HepG2 (cell line): Measurements from ENCODE around the gene TFF1. TPM values are rescaled to one million over a fixed set of nuclear protein-coding genes. Genes with fewer than 3 reads are reported as not detected.

Experiments used
- EZH2 ChIP-seq: conservative IDR thresholded peaks from 2 replicates; pipeline ENCODE4 v1.6.1; 2012; ENCODE audit warnings: mild to moderate bottlenecking, low read depth, low read length, moderate library complexity
- GZF1 ChIP-seq: sonication (generic); formaldehyde crosslinking; IDR thresholded peaks from 2 replicates; pipeline ENCODE4 v1.5.1; 2020; ENCODE audit warnings: mild to moderate bottlenecking, missing genetic modification reagents
- HNF4A ChIP-seq: sonication (generic); formaldehyde crosslinking; IDR thresholded peaks from 2 replicates; pipeline ENCODE4 v1.4.0; 2020; ENCODE audit warnings: missing genetic modification reagents
- MATR3 ChIP-seq: sonication (generic); formaldehyde crosslinking; IDR thresholded peaks from 2 replicates; pipeline ENCODE4 v1.4.0; 2020; ENCODE audit warnings: missing genetic modification reagents
- ZNF224 ChIP-seq: sonication (generic); formaldehyde crosslinking; IDR thresholded peaks from 2 replicates; pipeline ENCODE4 v1.5.0; 2020; ENCODE audit warnings: mild to moderate bottlenecking, missing genetic modification reagents
- ZNF484 ChIP-seq: sonication (generic); formaldehyde crosslinking; IDR thresholded peaks from 2 replicates; pipeline ENCODE4 v1.5.1; 2020; ENCODE audit warnings: mild to moderate bottlenecking, low read depth, missing genetic modification reagents, borderline replicate concordance
- ZNF546 ChIP-seq: sonication (generic); formaldehyde crosslinking; conservative IDR thresholded peaks from 2 replicates; pipeline ENCODE4 v1.8.1; 2023; ENCODE audit warnings: mild to moderate bottlenecking, missing genetic modification reagents
- ZNF879 ChIP-seq: sonication (generic); formaldehyde crosslinking; IDR thresholded peaks from 2 replicates; pipeline ENCODE4 v1.8.1; 2023; ENCODE audit warnings: missing genetic modification reagents
- polyA plus RNA-seq, 8 experiments: library from polyadenylated mRNA; depleted of rRNA in 3 of 8; stranded (reverse) in 7 of 8; unstranded in 1 of 8; fragments of >200 nt; fragmentation: Illumina TruSeq in 4 of 8; extraction: Trizol in 4 of 8; gene quantifications; 2 replicates each; pipeline versions ENCODE4 v1.2.1 to v1.2.3, GENCODE V29; 2011 to 2016; ENCODE audit warnings: low read depth in 4 of 8, missing spikeins in 1 of 8, mixed read lengths in 1 of 8; ENCODE audit not compliant: insufficient read depth in 1 of 8
- total RNA-seq, 5 experiments: library from RNA; depleted of rRNA; stranded (reverse); fragments of >200 nt; fragmentation: Illumina TruSeq; extraction: Trizol; gene quantifications; 2 replicates each; pipeline ENCODE4 v1.2.3, GENCODE V29; 2016; ENCODE audit warnings: low read depth in 1 of 5
- TF ChIP-seq, protein P1 (sequence below): sonication (generic); formaldehyde crosslinking; IDR thresholded peaks from 2 replicates; pipeline ENCODE4 v1.5.0; 2020; ENCODE audit warnings: missing genetic modification reagents
- TF ChIP-seq, protein P2 (sequence below): sonication (generic); formaldehyde crosslinking; IDR thresholded peaks from 2 replicates; pipeline ENCODE4 v1.4.0; 2020; ENCODE audit warnings: missing genetic modification reagents, borderline replicate concordance
- TF ChIP-seq, protein P3 (sequence below): sonication (generic); formaldehyde crosslinking; IDR thresholded peaks from 2 replicates; pipeline ENCODE4 v1.4.0; 2020; ENCODE audit warnings: missing genetic modification reagents
- TF ChIP-seq, protein P4 (sequence below): sonication (generic); formaldehyde crosslinking; IDR thresholded peaks from 2 replicates; pipeline ENCODE4 v1.5.1; 2020; ENCODE audit warnings: missing genetic modification reagents, mild to moderate bottlenecking, borderline replicate concordance
- TF ChIP-seq, protein P5 (sequence below): IDR thresholded peaks from 2 replicates; pipeline ENCODE4 v1.6.1; 2012; ENCODE audit warnings: inconsistent platforms
- TF ChIP-seq, protein P6 (sequence below), 2 experiments: IDR thresholded peaks; 2 replicates each; pipeline ENCODE4 v1.6.1; 2011 to 2012; ENCODE audit warnings: low read length in 2 of 2, borderline replicate concordance in 1 of 2, low read depth in 1 of 2, mild to moderate bottlenecking in 1 of 2, moderate library complexity in 1 of 2
- TF ChIP-seq, protein P7 (sequence below): sonication (generic); formaldehyde crosslinking; conservative IDR thresholded peaks from 2 replicates; pipeline ENCODE4 v1.5.0; 2020; ENCODE audit warnings: missing genetic modification reagents
- TF ChIP-seq, protein P8 (sequence below): IDR thresholded peaks from 2 replicates; pipeline ENCODE4 v1.6.1; 2016; ENCODE audit warnings: low read depth

The TFF1 gene
- total and polyA plus RNA-seq, 2 of the 13 experiments (the other 11 are each of a cell fraction or from before 2014, with no cell fraction given) = 0.24 to 19.4 TPM

DNA sequence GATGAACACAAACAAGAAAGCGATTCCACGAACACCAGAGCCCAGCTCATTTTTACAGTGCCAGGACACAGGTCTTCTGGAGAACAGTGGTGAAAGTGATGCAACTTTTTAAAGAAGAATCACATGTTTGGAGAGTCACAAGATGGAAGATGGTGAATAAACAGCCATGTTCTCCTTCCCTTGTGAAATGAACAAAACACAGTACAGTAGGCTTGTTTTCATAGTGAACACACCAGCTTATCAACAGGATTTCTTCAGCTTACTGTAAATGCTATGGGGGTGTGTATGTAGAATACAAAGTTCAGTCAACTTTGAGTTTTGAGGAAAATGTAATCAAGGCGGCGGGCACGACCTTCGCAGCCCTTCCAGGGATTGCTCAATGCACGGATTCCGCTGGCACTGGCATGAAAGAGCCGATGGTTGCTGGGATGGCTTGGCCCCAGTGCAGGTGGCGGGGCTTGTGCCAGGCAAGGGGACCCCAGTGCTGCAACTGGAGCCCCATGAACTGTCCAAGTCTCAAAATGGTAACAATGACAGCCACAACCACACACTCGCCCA, 19.8 kb upstream of the TFF1 start (continued):
- TF ChIP-seq, protein P1, sequence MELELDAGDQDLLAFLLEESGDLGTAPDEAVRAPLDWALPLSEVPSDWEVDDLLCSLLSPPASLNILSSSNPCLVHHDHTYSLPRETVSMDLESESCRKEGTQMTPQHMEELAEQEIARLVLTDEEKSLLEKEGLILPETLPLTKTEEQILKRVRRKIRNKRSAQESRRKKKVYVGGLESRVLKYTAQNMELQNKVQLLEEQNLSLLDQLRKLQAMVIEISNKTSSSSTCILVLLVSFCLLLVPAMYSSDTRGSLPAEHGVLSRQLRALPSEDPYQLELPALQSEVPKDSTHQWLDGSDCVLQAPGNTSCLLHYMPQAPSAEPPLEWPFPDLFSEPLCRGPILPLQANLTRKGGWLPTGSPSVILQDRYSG (CRISPR knock-in tag) = no peak
- TF ChIP-seq, protein P2, sequence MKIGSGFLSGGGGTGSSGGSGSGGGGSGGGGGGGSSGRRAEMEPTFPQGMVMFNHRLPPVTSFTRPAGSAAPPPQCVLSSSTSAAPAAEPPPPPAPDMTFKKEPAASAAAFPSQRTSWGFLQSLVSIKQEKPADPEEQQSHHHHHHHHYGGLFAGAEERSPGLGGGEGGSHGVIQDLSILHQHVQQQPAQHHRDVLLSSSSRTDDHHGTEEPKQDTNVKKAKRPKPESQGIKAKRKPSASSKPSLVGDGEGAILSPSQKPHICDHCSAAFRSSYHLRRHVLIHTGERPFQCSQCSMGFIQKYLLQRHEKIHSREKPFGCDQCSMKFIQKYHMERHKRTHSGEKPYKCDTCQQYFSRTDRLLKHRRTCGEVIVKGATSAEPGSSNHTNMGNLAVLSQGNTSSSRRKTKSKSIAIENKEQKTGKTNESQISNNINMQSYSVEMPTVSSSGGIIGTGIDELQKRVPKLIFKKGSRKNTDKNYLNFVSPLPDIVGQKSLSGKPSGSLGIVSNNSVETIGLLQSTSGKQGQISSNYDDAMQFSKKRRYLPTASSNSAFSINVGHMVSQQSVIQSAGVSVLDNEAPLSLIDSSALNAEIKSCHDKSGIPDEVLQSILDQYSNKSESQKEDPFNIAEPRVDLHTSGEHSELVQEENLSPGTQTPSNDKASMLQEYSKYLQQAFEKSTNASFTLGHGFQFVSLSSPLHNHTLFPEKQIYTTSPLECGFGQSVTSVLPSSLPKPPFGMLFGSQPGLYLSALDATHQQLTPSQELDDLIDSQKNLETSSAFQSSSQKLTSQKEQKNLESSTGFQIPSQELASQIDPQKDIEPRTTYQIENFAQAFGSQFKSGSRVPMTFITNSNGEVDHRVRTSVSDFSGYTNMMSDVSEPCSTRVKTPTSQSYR (CRISPR knock-in tag) = peak; percentile 96
- TF ChIP-seq, protein P3, sequence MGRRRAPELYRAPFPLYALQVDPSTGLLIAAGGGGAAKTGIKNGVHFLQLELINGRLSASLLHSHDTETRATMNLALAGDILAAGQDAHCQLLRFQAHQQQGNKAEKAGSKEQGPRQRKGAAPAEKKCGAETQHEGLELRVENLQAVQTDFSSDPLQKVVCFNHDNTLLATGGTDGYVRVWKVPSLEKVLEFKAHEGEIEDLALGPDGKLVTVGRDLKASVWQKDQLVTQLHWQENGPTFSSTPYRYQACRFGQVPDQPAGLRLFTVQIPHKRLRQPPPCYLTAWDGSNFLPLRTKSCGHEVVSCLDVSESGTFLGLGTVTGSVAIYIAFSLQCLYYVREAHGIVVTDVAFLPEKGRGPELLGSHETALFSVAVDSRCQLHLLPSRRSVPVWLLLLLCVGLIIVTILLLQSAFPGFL (CRISPR knock-in tag) = no peak
- TF ChIP-seq, protein P4, sequence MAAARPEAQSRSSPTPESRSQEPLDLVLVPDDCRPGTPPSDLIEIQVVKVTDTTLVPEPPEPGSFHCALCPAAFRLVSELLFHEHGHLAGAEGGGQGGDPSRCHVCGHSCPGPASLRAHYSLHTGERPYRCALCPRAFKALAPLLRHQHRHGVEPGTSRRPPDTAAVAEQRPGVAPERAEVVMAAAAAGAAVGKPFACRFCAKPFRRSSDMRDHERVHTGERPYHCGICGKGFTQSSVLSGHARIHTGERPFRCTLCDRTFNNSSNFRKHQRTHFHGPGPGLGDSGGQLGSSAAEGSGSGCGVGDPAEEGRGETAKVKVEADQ = no peak
- TF ChIP-seq, protein P5, sequence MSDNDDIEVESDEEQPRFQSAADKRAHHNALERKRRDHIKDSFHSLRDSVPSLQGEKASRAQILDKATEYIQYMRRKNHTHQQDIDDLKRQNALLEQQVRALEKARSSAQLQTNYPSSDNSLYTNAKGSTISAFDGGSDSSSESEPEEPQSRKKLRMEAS = peak; percentile 61
- TF ChIP-seq MATR3 = no peak
- TF ChIP-seq, protein P6, sequence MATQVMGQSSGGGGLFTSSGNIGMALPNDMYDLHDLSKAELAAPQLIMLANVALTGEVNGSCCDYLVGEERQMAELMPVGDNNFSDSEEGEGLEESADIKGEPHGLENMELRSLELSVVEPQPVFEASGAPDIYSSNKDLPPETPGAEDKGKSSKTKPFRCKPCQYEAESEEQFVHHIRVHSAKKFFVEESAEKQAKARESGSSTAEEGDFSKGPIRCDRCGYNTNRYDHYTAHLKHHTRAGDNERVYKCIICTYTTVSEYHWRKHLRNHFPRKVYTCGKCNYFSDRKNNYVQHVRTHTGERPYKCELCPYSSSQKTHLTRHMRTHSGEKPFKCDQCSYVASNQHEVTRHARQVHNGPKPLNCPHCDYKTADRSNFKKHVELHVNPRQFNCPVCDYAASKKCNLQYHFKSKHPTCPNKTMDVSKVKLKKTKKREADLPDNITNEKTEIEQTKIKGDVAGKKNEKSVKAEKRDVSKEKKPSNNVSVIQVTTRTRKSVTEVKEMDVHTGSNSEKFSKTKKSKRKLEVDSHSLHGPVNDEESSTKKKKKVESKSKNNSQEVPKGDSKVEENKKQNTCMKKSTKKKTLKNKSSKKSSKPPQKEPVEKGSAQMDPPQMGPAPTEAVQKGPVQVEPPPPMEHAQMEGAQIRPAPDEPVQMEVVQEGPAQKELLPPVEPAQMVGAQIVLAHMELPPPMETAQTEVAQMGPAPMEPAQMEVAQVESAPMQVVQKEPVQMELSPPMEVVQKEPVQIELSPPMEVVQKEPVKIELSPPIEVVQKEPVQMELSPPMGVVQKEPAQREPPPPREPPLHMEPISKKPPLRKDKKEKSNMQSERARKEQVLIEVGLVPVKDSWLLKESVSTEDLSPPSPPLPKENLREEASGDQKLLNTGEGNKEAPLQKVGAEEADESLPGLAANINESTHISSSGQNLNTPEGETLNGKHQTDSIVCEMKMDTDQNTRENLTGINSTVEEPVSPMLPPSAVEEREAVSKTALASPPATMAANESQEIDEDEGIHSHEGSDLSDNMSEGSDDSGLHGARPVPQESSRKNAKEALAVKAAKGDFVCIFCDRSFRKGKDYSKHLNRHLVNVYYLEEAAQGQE (IDR thresholded peaks at IDR 0.05; ENCODE audit: borderline replicate concordance in 1 of 2, low read depth in 1 of 2, low read length in 2 of 2) = 0 out of 4 replicates have a peak, but pooled peaks of 1 of the 2 experiments have one; percentile 16
- no peak for TF ChIP-seq EZH2
- TF ChIP-seq ZNF484 = no peak
- TF ChIP-seq GZF1 (CRISPR knock-in tag) = no peak
- no peak for TF ChIP-seq ZNF546 (CRISPR knock-in tag)
- TF ChIP-seq ZNF879 = no peak
- TF ChIP-seq HNF4A (CRISPR knock-in tag) = peak; percentile 97
- no peak for TF ChIP-seq ZNF224 (CRISPR knock-in tag)
- TF ChIP-seq, protein P7, sequence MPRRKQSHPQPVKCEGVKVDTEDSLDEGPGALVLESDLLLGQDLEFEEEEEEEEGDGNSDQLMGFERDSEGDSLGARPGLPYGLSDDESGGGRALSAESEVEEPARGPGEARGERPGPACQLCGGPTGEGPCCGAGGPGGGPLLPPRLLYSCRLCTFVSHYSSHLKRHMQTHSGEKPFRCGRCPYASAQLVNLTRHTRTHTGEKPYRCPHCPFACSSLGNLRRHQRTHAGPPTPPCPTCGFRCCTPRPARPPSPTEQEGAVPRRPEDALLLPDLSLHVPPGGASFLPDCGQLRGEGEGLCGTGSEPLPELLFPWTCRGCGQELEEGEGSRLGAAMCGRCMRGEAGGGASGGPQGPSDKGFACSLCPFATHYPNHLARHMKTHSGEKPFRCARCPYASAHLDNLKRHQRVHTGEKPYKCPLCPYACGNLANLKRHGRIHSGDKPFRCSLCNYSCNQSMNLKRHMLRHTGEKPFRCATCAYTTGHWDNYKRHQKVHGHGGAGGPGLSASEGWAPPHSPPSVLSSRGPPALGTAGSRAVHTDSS = no peak
- TF ChIP-seq, protein P8, sequence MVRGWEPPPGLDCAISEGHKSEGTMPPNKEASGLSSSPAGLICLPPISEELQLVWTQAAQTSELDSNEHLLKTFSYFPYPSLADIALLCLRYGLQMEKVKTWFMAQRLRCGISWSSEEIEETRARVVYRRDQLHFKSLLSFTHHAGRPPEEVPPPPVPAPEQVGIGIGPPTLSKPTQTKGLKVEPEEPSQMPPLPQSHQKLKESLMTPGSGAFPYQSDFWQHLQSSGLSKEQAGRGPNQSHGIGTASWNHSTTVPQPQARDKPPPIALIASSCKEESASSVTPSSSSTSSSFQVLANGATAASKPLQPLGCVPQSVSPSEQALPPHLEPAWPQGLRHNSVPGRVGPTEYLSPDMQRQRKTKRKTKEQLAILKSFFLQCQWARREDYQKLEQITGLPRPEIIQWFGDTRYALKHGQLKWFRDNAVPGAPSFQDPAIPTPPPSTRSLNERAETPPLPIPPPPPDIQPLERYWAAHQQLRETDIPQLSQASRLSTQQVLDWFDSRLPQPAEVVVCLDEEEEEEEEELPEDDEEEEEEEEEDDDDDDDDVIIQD = no peak
